ENCODE measurements around the gene ADAMTSL4. TPM values are rescaled to one million over a fixed set of nuclear protein-coding genes. Genes with fewer than 3 reads are reported as not detected.
"Not testable (repeated sequence)": the region's sequence is repeated elsewhere in the genome, so short reads cannot be mapped to it uniquely, and the experiment has no call there.

The ADAMTSL4 gene
- total and polyA plus RNA-seq, 4 experiments from 2014 or later = 0.23 to 0.33 (median 0.24) TPM; not detected in 1

- H3K9me3 ChIP-seq (ENCODE audit: control insufficient read depth in 1 of 2, low read length in 2 of 2) = no peaks in the 10 kb centered on the region
- ChIA-PET POLR2A (ENCODE audit: partially characterized antibody) (interaction anchor here (1.0 to 2.1 kb wide), 5 partner anchors 26 to 42 kb away, joined by 3 to 11 read pairs (median 5); partner anchors contain the start of gene ENSA), CTCF (ENCODE audit: partially characterized antibody) (interaction anchor here (0.9 to 1.5 kb wide), 2 partner anchors 17 to 24 kb away, joined by 3 read pairs; partner anchors contain the start of gene MCL1)
- Mint-ChIP-seq H3K27me3 (no peaks in the 10 kb centered on the region), H3K27ac (peak overlapping the region in 1 of 7 donors; percentile 42), H3K9me3 (no peaks in the 10 kb centered on the region), H3K4me1 (peaks cover 0 to 11% (median 5%) of the 10 kb centered on the region in 4 donors), H3K36me3 (peaks cover 14 to 15% of the 10 kb centered on the region in 2 donors), H3K4me3 (no peak overlapping the region)
- DNase-seq = no peak
- H3K4me1 ChIP-seq (ENCODE audit: insufficient read depth, low read length) = no peaks in the 10 kb centered on the region
- H3K36me3 ChIP-seq (ENCODE audit: insufficient read depth, low read length) = no peaks in the 10 kb centered on the region
- H3K27ac ChIP-seq (ENCODE audit: low read depth, low read length) = no peak overlapping the region
- no peaks in the 10 kb centered on the region for H3K27me3 ChIP-seq (ENCODE audit: insufficient read depth, low read length)
- intact Hi-C loops (cut with micrococcal nuclease) = loop anchor here (2.0 kb wide), 1 partner anchor 17 kb away; no protein-coding TSS in a partner anchor
- H3K4me3 ChIP-seq (ENCODE audit: low read length in 2 of 2) = no peak overlapping the region
These were observed 54.5 kb downstream of the ADAMTSL4 start for GRCh38 chr1:150603711-150604110.

- no peaks in the 10 kb centered on the region for H3K36me3 ChIP-seq (ENCODE audit: insufficient read depth, low read length)
- Mint-ChIP-seq H3K4me1 (peaks cover 0 to 11% (median 5%) of the 10 kb centered on the region in 4 donors), H3K9me3 (no peaks in the 10 kb centered on the region), H3K27ac (peak overlapping the region in 4 of 7 donors; percentile 4 to 51 (median 36)), H3K36me3 (peaks cover 15% of the 10 kb centered on the region in 2 donors), H3K27me3 (no peaks in the 10 kb centered on the region), H3K4me3 (no peak overlapping the region)
- intact Hi-C loops (cut with micrococcal nuclease) = loop anchor here (2.0 kb wide), 1 partner anchor 17 kb away; no protein-coding TSS in a partner anchor
- ChIA-PET POLR2A (ENCODE audit: partially characterized antibody) (interaction anchor here (2.1 kb wide), 2 partner anchors 40 to 43 kb away, joined by 6 to 11 read pairs; no protein-coding TSS in a partner anchor), CTCF (ENCODE audit: partially characterized antibody) (no interaction called here)
- no peak overlapping the region for H3K4me3 ChIP-seq (ENCODE audit: low read length in 2 of 2)
- DNase-seq = no peak
- no peak overlapping the region for H3K27ac ChIP-seq (ENCODE audit: low read depth, low read length)
- H3K9me3 ChIP-seq (ENCODE audit: control insufficient read depth in 1 of 2, low read length in 2 of 2) = no peaks in the 10 kb centered on the region
- no peaks in the 10 kb centered on the region for H3K27me3 ChIP-seq (ENCODE audit: insufficient read depth, low read length)
- no peaks in the 10 kb centered on the region for H3K4me1 ChIP-seq (ENCODE audit: insufficient read depth, low read length)
These were observed 55.0 kb downstream of the ADAMTSL4 start for GRCh38 chr1:150604226-150604588.

- H3K36me3 Mint-ChIP-seq = peaks cover 8 to 12% of the 10 kb centered on the region in 2 donors
- not testable (repeated sequence) for H3K27me3 Mint-ChIP-seq; H3K27ac ChIP-seq (ENCODE audit: low read depth, low read length); H3K4me1 ChIP-seq (ENCODE audit: insufficient read depth, low read length); H3K4me3 ChIP-seq (ENCODE audit: low read length in 2 of 2); H3K9me3 Mint-ChIP-seq; H3K27me3 ChIP-seq (ENCODE audit: insufficient read depth, low read length); H3K4me3 Mint-ChIP-seq; DNase-seq; H3K9me3 ChIP-seq (ENCODE audit: control insufficient read depth in 1 of 2, low read length in 2 of 2); H3K36me3 ChIP-seq (ENCODE audit: insufficient read depth, low read length); H3K27ac Mint-ChIP-seq
- ChIA-PET CTCF (ENCODE audit: partially characterized antibody) (interaction anchor here (0.9 to 3.6 kb wide), 2 partner anchors 14 to 45 kb away, joined by 4 to 18 read pairs; no protein-coding TSS in a partner anchor), POLR2A (ENCODE audit: partially characterized antibody) (interaction anchor here (0.6 to 2.4 kb wide), 3 partner anchors 25 to 294 kb away, joined by 3 to 10 read pairs (median 5); partner anchors contain the start of gene MCL1)
- intact Hi-C loops (cut with micrococcal nuclease) = loop anchor here (2.0 kb wide), 1 partner anchor 15 kb away; no protein-coding TSS in a partner anchor
- peaks cover 4 to 18% (median 7%) of the 10 kb centered on the region in 4 donors for H3K4me1 Mint-ChIP-seq
These were observed 56.2 kb downstream of the ADAMTSL4 start for GRCh38 chr1:150605451-150605731.

- Mint-ChIP-seq H3K36me3 (peaks cover 8 to 11% of the 10 kb centered on the region in 2 donors), H3K27ac (peak overlapping the region in 4 of 7 donors; percentile 13 to 79 (median 63))
- POLR2A ChIA-PET (ENCODE audit: partially characterized antibody) = interaction anchor here (0.9 to 2.4 kb wide), 5 partner anchors 10 to 45 kb away, joined by 3 to 10 read pairs (median 5); partner anchors contain the start of genes ENSA and MCL1
These were observed 57.4 kb downstream of the ADAMTSL4 start for GRCh38 chr1:150606463-150607142.

DNA sequence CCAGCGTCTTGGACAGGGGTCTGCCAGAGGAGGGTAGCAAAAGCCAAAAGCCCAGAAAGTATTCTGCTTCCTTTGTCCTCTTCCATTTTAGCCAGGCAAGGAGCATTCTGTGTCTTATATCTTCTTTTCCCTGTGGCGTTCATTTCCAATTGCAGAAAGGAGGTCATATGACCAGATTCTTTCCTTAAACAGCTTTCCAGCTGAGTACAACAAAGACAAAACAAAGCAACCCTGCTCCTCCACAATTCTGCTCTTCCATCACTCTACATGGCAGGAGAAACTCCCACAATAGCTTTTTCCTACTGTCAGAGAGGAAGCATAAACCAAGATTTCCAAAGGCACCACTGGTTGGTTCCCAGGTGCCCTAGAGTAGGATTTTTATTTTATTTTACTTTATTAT lies 60.5 kb downstream of the ADAMTSL4 start:
- H3K27ac ChIP-seq (ENCODE audit: low read depth, low read length) = peak overlapping the region; percentile 44
- peak overlapping the region; percentile 76 to 99 (median 90) for H3K27ac Mint-ChIP-seq
- H3K4me1 ChIP-seq (ENCODE audit: insufficient read depth, low read length) = peaks cover 45% of the 10 kb centered on the region
- H3K27me3 ChIP-seq (ENCODE audit: insufficient read depth, low read length) = no peaks in the 10 kb centered on the region
- H3K36me3 ChIP-seq (ENCODE audit: insufficient read depth, low read length) = no peaks in the 10 kb centered on the region
- ChIA-PET POLR2A (ENCODE audit: partially characterized antibody) (interaction anchor here (0.5 to 15.9 kb wide), 7 partner anchors 11 to 346 kb away, joined by 3 to 439 read pairs (median 7); partner anchors contain the start of genes ENSA and MCL1), CTCF (ENCODE audit: partially characterized antibody) (interaction anchor here (1.0 to 16.8 kb wide), 3 partner anchors 10 to 77 kb away, joined by 4 to 501 read pairs (median 23); no protein-coding TSS in a partner anchor)
- intact Hi-C loops (cut with micrococcal nuclease) = loop anchor here (2.0 kb wide), 1 partner anchor 47 kb away; no protein-coding TSS in a partner anchor
- no peak overlapping the region for H3K4me3 ChIP-seq (ENCODE audit: low read length in 2 of 2)
- peaks cover 27 to 47% (median 33%) of the 10 kb centered on the region in 4 donors for H3K4me1 Mint-ChIP-seq
- DNase-seq = no peak
- no peaks in the 10 kb centered on the region for H3K9me3 Mint-ChIP-seq
- no peaks in the 10 kb centered on the region for H3K27me3 Mint-ChIP-seq
- no peak overlapping the region for H3K4me3 Mint-ChIP-seq
- H3K36me3 Mint-ChIP-seq = peaks cover 3 to 17% of the 10 kb centered on the region in 2 donors
- no peaks in the 10 kb centered on the region for H3K9me3 ChIP-seq (ENCODE audit: control insufficient read depth in 1 of 2, low read length in 2 of 2)

More at GRCh38 chr1:150606463-150607142, 57.4 kb downstream of the ADAMTSL4 start:
- Mint-ChIP-seq H3K27me3 (no peaks in the 10 kb centered on the region), H3K4me3 (no peak overlapping the region), H3K4me1 (peaks cover 10 to 29% (median 13%) of the 10 kb centered on the region in 4 donors), H3K9me3 (no peaks in the 10 kb centered on the region)
- H3K4me1 ChIP-seq (ENCODE audit: insufficient read depth, low read length) = peaks cover 15% of the 10 kb centered on the region
- H3K36me3 ChIP-seq (ENCODE audit: insufficient read depth, low read length) = no peaks in the 10 kb centered on the region
- DNase-seq = no peak
- intact Hi-C loops (cut with micrococcal nuclease) = no loop called here
- H3K27me3 ChIP-seq (ENCODE audit: insufficient read depth, low read length) = no peaks in the 10 kb centered on the region
- CTCF ChIA-PET (ENCODE audit: partially characterized antibody) = interaction anchor here (0.5 to 4.4 kb wide), 3 partner anchors 13 to 46 kb away, joined by 3 to 23 read pairs (median 18); no protein-coding TSS in a partner anchor
- no peak overlapping the region for H3K4me3 ChIP-seq (ENCODE audit: low read length in 2 of 2)
- no peaks in the 10 kb centered on the region for H3K9me3 ChIP-seq (ENCODE audit: control insufficient read depth in 1 of 2, low read length in 2 of 2)
- no peak overlapping the region for H3K27ac ChIP-seq (ENCODE audit: low read depth, low read length)

Small RNA genes lying within 50 kb of the gene (microRNA-seq; reads per million reads assigned to microRNA genes)
- gene MIR4257 (ENCODE audit: borderline microRNAs expressed, borderline number of aligned reads, borderline replicate concordance) = not detected

Other genes with a start within 250 kb of the ADAMTSL4 start
- gene PRPF3, start 227.9 kb upstream of the ADAMTSL4 start, total RNA-seq = 100 to 1,000 TPM; 131 to 139 TPM
- gene PRPF3, start 227.9 kb upstream of the ADAMTSL4 start, polyA plus RNA-seq = 10 to 100 TPM in 1 of 2 donors, 1 to 10 TPM in 1; 8.6 to 24.3 TPM
- 10 to 100 TPM; 60.0 to 61.0 TPM for gene RPRD2, start 185.3 kb upstream of the ADAMTSL4 start, total RNA-seq
- gene RPRD2, start 185.3 kb upstream of the ADAMTSL4 start, polyA plus RNA-seq = 10 to 100 TPM; 10.1 to 37.1 TPM
- 10 to 100 TPM; 32.3 to 35.4 TPM for gene TARS2, start 62.0 kb upstream of the ADAMTSL4 start, total RNA-seq
- 10 to 100 TPM; 23.5 to 26.4 TPM for gene TARS2, start 62.0 kb upstream of the ADAMTSL4 start, polyA plus RNA-seq
- 1 to 10 TPM; 1.9 to 2.0 TPM for gene ECM1, start 41.3 kb upstream of the ADAMTSL4 start, total RNA-seq
- gene ECM1, start 41.3 kb upstream of the ADAMTSL4 start, polyA plus RNA-seq = not detected
- under 1 TPM in 1 of 2 experiments, not detected in 1; 0.64 TPM for gene FALEC, start 33.7 kb upstream of the ADAMTSL4 start, total RNA-seq
- gene FALEC, start 33.7 kb upstream of the ADAMTSL4 start, polyA plus RNA-seq = 1 to 10 TPM in 1 of 2 donors, not detected in 1; 1.1 TPM
- gene MCL1, start 30.2 kb downstream of the ADAMTSL4 start, total RNA-seq = 100 to 1,000 TPM; 314 to 331 TPM
- gene MCL1, start 30.2 kb downstream of the ADAMTSL4 start, polyA plus RNA-seq = 100 to 1,000 TPM; 116 to 207 TPM
- gene ENSA, start 80.2 kb downstream of the ADAMTSL4 start, total RNA-seq = 100 to 1,000 TPM in 1 of 2 experiments, 10 to 100 TPM in 1; 99.7 to 101 TPM
- 10 to 100 TPM; 52.4 to 55.2 TPM for gene ENSA, start 80.2 kb downstream of the ADAMTSL4 start, polyA plus RNA-seq
- 10 to 100 TPM; 29.7 to 30.4 TPM for gene GOLPH3L, start 147.7 kb downstream of the ADAMTSL4 start, total RNA-seq
- 10 to 100 TPM; 16.7 to 25.7 TPM for gene GOLPH3L, start 147.7 kb downstream of the ADAMTSL4 start, polyA plus RNA-seq
- gene HORMAD1, start 171.5 kb downstream of the ADAMTSL4 start, total RNA-seq = under 1 TPM in 1 of 2 experiments, not detected in 1; 0.64 TPM
- gene HORMAD1, start 171.5 kb downstream of the ADAMTSL4 start, polyA plus RNA-seq = not detected
- 100 to 1,000 TPM; 119 TPM for gene CTSS, start 216.4 kb downstream of the ADAMTSL4 start, total RNA-seq
- 100 to 1,000 TPM; 146 to 172 TPM for gene CTSS, start 216.4 kb downstream of the ADAMTSL4 start, polyA plus RNA-seq